NCI-H2107 treated with DMSO at 0.1 percent for 48 hours (cell line): ENCODE results near the gene KPNA3.
A peak's percentile ranks its signal among the peaks of the same experiment; 100 is the strongest.

Experiments used
- DNase-seq: peaks from one replicate; lab custom pipeline; 2025; ENCODE audit not compliant: unreplicated experiment; lab: John Stamatoyannopoulos, UW

The KPNA3 gene

GRCh38 chr13:49683489-49683888 lies 109.0 kb downstream of the KPNA3 start:
- DNase-seq, result no peak

GRCh38 chr13:49681842-49682435 lies 110.5 kb downstream of the KPNA3 start:
- DNase-seq, result no peak

- peak; percentile 6 for DNase-seq
Measured at GRCh38 chr13:49679246-49679645, 113.2 kb downstream of the KPNA3 start.

GRCh38 chr13:49678191-49678914 lies 114.1 kb downstream of the KPNA3 start:
- no peak for DNase-seq

GRCh38 chr13:49676581-49677298 lies 115.7 kb downstream of the KPNA3 start:
- DNase-seq, result no peak

- no peak for DNase-seq
Measured at GRCh38 chr13:49670828-49671227, 121.7 kb downstream of the KPNA3 start.

- DNase-seq, result peak; percentile 49
Measured at GRCh38 chr13:49669735-49670309, 122.7 kb downstream of the KPNA3 start.

- no peak for DNase-seq
Measured at GRCh38 chr13:49667773-49668172, 124.7 kb downstream of the KPNA3 start.

- no peak for DNase-seq
Measured at GRCh38 chr13:49664606-49665005, 127.9 kb downstream of the KPNA3 start.

GRCh38 chr13:49657241-49657641 lies 135.2 kb downstream of the KPNA3 start:
- no peak for DNase-seq

- no peak for DNase-seq
Measured at GRCh38 chr13:49655906-49656305, 136.6 kb downstream of the KPNA3 start.

- no peak for DNase-seq
Measured at GRCh38 chr13:49654011-49654410, 138.5 kb downstream of the KPNA3 start.

GRCh38 chr13:49653478-49653877 lies 139.0 kb downstream of the KPNA3 start:
- DNase-seq, result no peak

GRCh38 chr13:49652355-49653305 lies 139.9 kb downstream of the KPNA3 start:
- DNase-seq, result peak; percentile 58

- DNase-seq, result no peak
Measured at GRCh38 chr13:49651570-49652354, 140.7 kb downstream of the KPNA3 start.

GRCh38 chr13:49649963-49650312 lies 142.5 kb downstream of the KPNA3 start:
- no peak for DNase-seq
